Measurements from ENCODE around the gene TOP2A. TPM values are rescaled to one million over a fixed set of nuclear protein-coding genes. Genes with fewer than 3 reads are reported as not detected.

Gene TOP2A
- total RNA-seq, 1 experiment from 2014 or later, result 141 TPM

GRCh38 chr17:40366861-40367518 lies 50.7 kb downstream of the TOP2A start (continued):
- TF ChIP-seq REST (IDR thresholded peaks at IDR 0.05; ENCODE audit: low read depth) (no peak), ZNF274 (IDR thresholded peaks at IDR 0.05; ENCODE audit: low read depth, low read length) (no peak), ZFX (IDR thresholded peaks at IDR 0.05) (no peak)

GRCh38 chr17:40366076-40366860 lies 51.4 kb downstream of the TOP2A start:
- Histone ChIP-seq H3K27ac (ENCODE audit: low read depth, low read length) (no peak overlapping the region), H2AFZ (ENCODE audit: low read depth, low read length, poor library complexity, severe bottlenecking) (no peak overlapping the region), H3K4me1 (ENCODE audit: control insufficient read depth in 1 of 2, insufficient read depth in 2 of 2, low read length in 2 of 2) (peaks cover 4 to 22% of the 10 kb centered on the region in 2 experiments; a peak in 3 of 4 replicates), H3K4me3 (replicated peaks in 1 of 2; ENCODE audit: low read depth in 1 of 2, low read length in 2 of 2) (no peak overlapping the region), H3K79me2 (ENCODE audit: insufficient read depth, low read length) (no peaks in the 10 kb centered on the region), H4K20me1 (ENCODE audit: insufficient read depth) (no peaks in the 10 kb centered on the region), H3K4me2 (ENCODE audit: low read length) (no peak overlapping the region), H3K9me2 (ENCODE audit: insufficient read depth) (no peaks in the 10 kb centered on the region), H3K9me3 (ENCODE audit: control insufficient read depth in 1 of 2, insufficient read depth in 1 of 2, low read depth in 1 of 2, low read length in 2 of 2) (no peaks in the 10 kb centered on the region), H3K9ac (ENCODE audit: low read length) (no peak overlapping the region), H3K36me3 (ENCODE audit: control insufficient read depth in 1 of 2, insufficient read depth in 2 of 2, low read length in 2 of 2) (no peaks in the 10 kb centered on the region), H3K27me3 (ENCODE audit: insufficient read depth, low read length) (no peaks in the 10 kb centered on the region)
- ATAC-seq, result no peak
- ChIA-PET RAD21 (ENCODE audit: low non-redundant PET in 1 of 2, low total read pairs in 2 of 2, uncharacterized antibody in 2 of 2, unreplicated experiment in 2 of 2) (interaction anchor here in 1 of 2 experiments (1.5 kb wide), 1 partner anchor 194 kb away, joined by 3 read pairs; no protein-coding TSS in a partner anchor), CTCF (interaction anchor here (0.7 to 1.3 kb wide), 2 partner anchors 110 to 194 kb away, joined by 3 to 5 read pairs; no protein-coding TSS in a partner anchor), POLR2A (interaction anchor here (2.3 kb wide), 1 partner anchor 170 kb away, joined by 6 read pairs; no protein-coding TSS in a partner anchor)
- intact Hi-C loops (cut with micrococcal nuclease), result no loop called here
- no peak for TF ChIP-seq SRF (IDR thresholded peaks at IDR 0.05; ENCODE audit: low read depth)
- no peak for TF ChIP-seq EZH2 (IDR thresholded peaks at IDR 0.05)
- TF ChIP-seq MAX (IDR thresholded peaks at IDR 0.05), result no peak
- no TSS peak for BruUV-seq (replicated peaks)
- no peak for DNase-seq (ENCODE audit: low read depth, low spot score)
